H1 (cell line): Measurements from ENCODE around the gene GALNT15. TPM values are rescaled to one million over a fixed set of nuclear protein-coding genes. Genes with fewer than 3 reads are reported as not detected.

ENCODE experiments used
- CTCF ChIA-PET: fragments of 300-600 bp; sonication (Branson Sonifier 250); formaldehyde crosslinking; loops from one replicate; lab custom pipeline; 2021; ENCODE audit not compliant: partially characterized antibody; lab: Charles Lee
- POLR2A ChIA-PET: fragments of 300-600 bp; sonication (Branson Sonifier 250); formaldehyde crosslinking; loops from one replicate; lab custom pipeline; 2021; ENCODE audit warnings: inconsistent platforms; ENCODE audit not compliant: partially characterized antibody; lab: Charles Lee
- DNase-seq, 2 experiments: peaks; one replicate each; pipeline versions ENCODE4 v3.0.0 to v3.0.0-alpha.2; 2010 to 2022; ENCODE audit warnings: low spot score in 2 of 2, low read depth in 1 of 2, mixed read lengths in 1 of 2
- FAIRE-seq: peaks from 2 replicates; lab custom pipeline; 2011; peaks lifted over from hg19 to GRCh38; lab: Jason Lieb, UNC
- H2AFZ ChIP-seq: 2 replicates; pipeline ENCODE4 v1.8.1; 2012; ENCODE audit warnings: low read length, inconsistent platforms
- H2AK5ac ChIP-seq: 2 replicates; pipeline ENCODE4 v1.6.1; 2013; ENCODE audit warnings: low read depth, low read length
- H2BK120ac ChIP-seq: replicated peaks from 2 replicates; pipeline ENCODE3; 2013; ENCODE audit warnings: low read depth, low read length, inconsistent platforms
- H2BK12ac ChIP-seq: 2 replicates; pipeline ENCODE4 v1.6.1; 2013; ENCODE audit warnings: low read depth, low read length
- H2BK15ac ChIP-seq: 2 replicates; pipeline ENCODE4 v1.6.1; 2013; ENCODE audit warnings: low read length
- H2BK20ac ChIP-seq: 2 replicates; pipeline ENCODE4 v1.6.1; 2013; ENCODE audit warnings: low read length
- H2BK5ac ChIP-seq: 2 replicates; pipeline ENCODE4 v1.6.1; 2013; ENCODE audit warnings: low read depth, low read length
- H3K14ac ChIP-seq: 2 replicates; pipeline ENCODE4 v1.6.1; 2013; ENCODE audit warnings: inconsistent platforms; ENCODE audit not compliant: insufficient read length
- H3K18ac ChIP-seq: 2 replicates; pipeline ENCODE4 v1.6.1; 2013; ENCODE audit warnings: low read length; ENCODE audit errors: extremely low read depth
- H3K23ac ChIP-seq: 2 replicates; pipeline ENCODE4 v1.6.1; 2013; ENCODE audit warnings: inconsistent platforms; ENCODE audit not compliant: insufficient read length
- H3K23me2 ChIP-seq: 2 replicates; pipeline ENCODE4 v1.6.1; 2013; ENCODE audit warnings: low read depth, low read length
- H3K27ac ChIP-seq: 2 replicates; pipeline ENCODE4 v1.6.1; 2011; ENCODE audit warnings: low read depth, low read length, inconsistent platforms
- H3K27me3 ChIP-seq, 4 experiments: replicated peaks in 1 of 4; 1 replicate in 1 of 4; 2 replicates in 3 of 4; pipeline versions ENCODE4 v1.6.1 to v1.8.1; 2011 to 2013; ENCODE audit warnings: low read length in 3 of 4, mild to moderate bottlenecking in 3 of 4, inconsistent platforms in 2 of 4, mixed read lengths in 2 of 4, moderate library complexity in 1 of 4; ENCODE audit not compliant: control insufficient read depth in 3 of 4, insufficient read depth in 3 of 4; ENCODE audit errors: extremely low read depth in 1 of 4
- H3K36me3 ChIP-seq, 4 experiments: 2 replicates each; pipeline versions ENCODE4 v1.6.1 to v1.8.1; 2011 to 2013; ENCODE audit warnings: mild to moderate bottlenecking in 4 of 4, low read length in 3 of 4, moderate library complexity in 2 of 4, control low read depth in 1 of 4, inconsistent platforms in 1 of 4; ENCODE audit not compliant: insufficient read depth in 4 of 4, control insufficient read depth in 2 of 4
- H3K4ac ChIP-seq: replicated peaks from 2 replicates; pipeline ENCODE3; 2013; ENCODE audit warnings: low read length, low read depth, mixed read lengths, inconsistent platforms; ENCODE audit not compliant: insufficient read length
- H3K4me1 ChIP-seq, 4 experiments: replicated peaks in 1 of 4; 1 replicate in 1 of 4; 2 replicates in 3 of 4; pipeline versions ENCODE4 v1.6.1 to v1.8.1; 2011 to 2013; ENCODE audit warnings: low read length in 3 of 4, inconsistent platforms in 2 of 4, mixed read lengths in 1 of 4; ENCODE audit not compliant: insufficient read depth in 4 of 4, control insufficient read depth in 3 of 4
- H3K4me2 ChIP-seq, 2 experiments: 2 replicates each; pipeline versions ENCODE4 v1.6.1 to v1.8.1; 2011 to 2013; ENCODE audit warnings: low read depth in 2 of 2, low read length in 2 of 2, control low read depth in 1 of 2, inconsistent platforms in 1 of 2, mild to moderate bottlenecking in 1 of 2; ENCODE audit not compliant: insufficient read depth in 1 of 2
- H3K4me3 ChIP-seq, 4 experiments: fragments of 200-600, 300-600 bp in 1 of 4; sonication (generic), shearing (Covaris generic), sonication (Bioruptor Twin) in 1 of 4; 2 replicates each; pipeline versions ENCODE4 v1.5.1 to v1.8.1; 2011 to 2016; ENCODE audit warnings: low read length in 4 of 4, low read depth in 3 of 4, control low read depth in 2 of 4, inconsistent platforms in 2 of 4, mild to moderate bottlenecking in 2 of 4, mixed read lengths in 1 of 4, moderate library complexity in 1 of 4; ENCODE audit not compliant: insufficient read depth in 2 of 4; ENCODE audit errors: extremely low read depth in 1 of 4
- H3K56ac ChIP-seq: replicated peaks from 2 replicates; pipeline ENCODE3; 2013; ENCODE audit warnings: low read depth, mild to moderate bottlenecking, mixed read lengths, low read length, inconsistent platforms; ENCODE audit not compliant: insufficient read length
- H3K79me1 ChIP-seq: 2 replicates; pipeline ENCODE4 v1.6.1; 2013; ENCODE audit warnings: low read depth, low read length, control low read depth
- H3K79me2 ChIP-seq, 2 experiments: 2 replicates each; pipeline versions ENCODE4 v1.6.1 to v1.8.1; 2012 to 2013; ENCODE audit warnings: low read length in 2 of 2, mild to moderate bottlenecking in 2 of 2, inconsistent platforms in 1 of 2; ENCODE audit not compliant: insufficient read depth in 2 of 2, control insufficient read depth in 1 of 2
- H3K9ac ChIP-seq, 4 experiments: replicated peaks in 1 of 4; 1 replicate in 1 of 4; 2 replicates in 3 of 4; pipeline versions ENCODE4 v1.6.1 to v1.8.1; 2011 to 2013; ENCODE audit warnings: low read depth in 3 of 4, low read length in 3 of 4, control low read depth in 2 of 4, mild to moderate bottlenecking in 2 of 4, moderate library complexity in 2 of 4, inconsistent platforms in 1 of 4; ENCODE audit errors: extremely low read depth in 1 of 4
- H3K9me3 ChIP-seq, 2 experiments: 2 replicates each; pipeline versions ENCODE4 v1.6.1 to v1.8.1; 2012 to 2013; ENCODE audit warnings: mild to moderate bottlenecking in 2 of 2, moderate library complexity in 2 of 2, control low read depth in 1 of 2, inconsistent platforms in 1 of 2, low read depth in 1 of 2, low read length in 1 of 2, mixed read lengths in 1 of 2; ENCODE audit not compliant: insufficient read depth in 2 of 2
- H4K20me1 ChIP-seq, 2 experiments: replicated peaks in 1 of 2; 2 replicates each; pipeline versions ENCODE3 to v1.8.1; 2011 to 2013; ENCODE audit warnings: inconsistent platforms in 2 of 2, low read length in 2 of 2, mild to moderate bottlenecking in 1 of 2; ENCODE audit not compliant: insufficient read depth in 2 of 2, control insufficient read depth in 1 of 2
- H4K5ac ChIP-seq: 2 replicates; pipeline ENCODE4 v1.6.1; 2013; ENCODE audit warnings: low read length, low read depth, mixed read lengths, inconsistent platforms; ENCODE audit not compliant: insufficient read length
- H4K8ac ChIP-seq: 2 replicates; pipeline ENCODE4 v1.8.0; 2013; ENCODE audit warnings: mild to moderate bottlenecking, moderate library complexity, low read length, inconsistent platforms; ENCODE audit not compliant: insufficient read depth; ENCODE audit errors: extremely low read depth
- H4K91ac ChIP-seq: replicated peaks from 2 replicates; pipeline ENCODE3; 2013; ENCODE audit warnings: low read length, mixed read lengths, inconsistent platforms; ENCODE audit not compliant: insufficient read length
- ASH2L ChIP-seq: fragments of 200-600, 300-600 bp; sonication (generic); IDR thresholded peaks from one replicate; pipeline ENCODE4 v1.7.1; 2017; ENCODE audit warnings: low read length
- ATF3 ChIP-seq: IDR thresholded peaks from 2 replicates; pipeline ENCODE4 v1.6.1; 2011; ENCODE audit warnings: low read depth, mild to moderate bottlenecking, low read length; ENCODE audit not compliant: insufficient read depth
- BACH1 ChIP-seq: IDR thresholded peaks from 2 replicates; pipeline ENCODE4 v1.6.1; 2012; ENCODE audit warnings: low read length, improper control_type of control experiment
- BCL11A ChIP-seq, 2 experiments: IDR thresholded peaks; one replicate each; pipeline ENCODE4 v1.6.1; 2011; ENCODE audit warnings: low read depth in 2 of 2, low read length in 2 of 2, mild to moderate bottlenecking in 2 of 2
- BRCA1 ChIP-seq: IDR thresholded peaks from 2 replicates; pipeline ENCODE4 v1.6.1; 2012; ENCODE audit warnings: low read depth, low read length, improper control_type of control experiment
- CREB1 ChIP-seq: IDR thresholded peaks from 2 replicates; pipeline ENCODE4 v1.6.1; 2012; ENCODE audit warnings: inconsistent platforms
- EZH2 ChIP-seq: fragments of 200-600 bp; sonication (generic); IDR thresholded peaks from 2 replicates; pipeline ENCODE4 v1.7.1; 2012; ENCODE audit warnings: low read depth, mild to moderate bottlenecking, moderate library complexity, low read length, inconsistent platforms; ENCODE audit not compliant: severe bottlenecking
- GABPA ChIP-seq: IDR thresholded peaks from 2 replicates; pipeline ENCODE4 v1.6.1; 2011; ENCODE audit warnings: mild to moderate bottlenecking, low read length, moderate library complexity, borderline replicate concordance; ENCODE audit not compliant: insufficient read depth
- JUN ChIP-seq: IDR thresholded peaks from 2 replicates; pipeline ENCODE4 v1.6.1; 2011; ENCODE audit warnings: low read depth, mild to moderate bottlenecking, improper control_type of control experiment, low read length
- RBBP5 ChIP-seq: IDR thresholded peaks from 2 replicates; pipeline ENCODE4 v1.7.1; 2012; ENCODE audit warnings: low read depth, mild to moderate bottlenecking, inconsistent platforms, low read length, moderate library complexity, borderline replicate concordance
- TAF1 ChIP-seq: IDR thresholded peaks from 2 replicates; pipeline ENCODE4 v1.6.1; 2011; ENCODE audit warnings: mild to moderate bottlenecking, low read depth, low read length
- WGBS, 2 experiments: shearing (Covaris generic) in 1 of 2; methylation state at CpG; one replicate each; pipeline versions ENCODE4 v1.1.6 to v1.1.7; 2013 to 2015; ENCODE audit warnings: low lambda C conversion rate in 2 of 2, mixed read lengths in 2 of 2, inconsistent platforms in 1 of 2, low coverage in 1 of 2, missing lambda C conversion rate in 1 of 2; ENCODE audit not compliant: insufficient replicate concordance in 2 of 2, insufficient coverage in 1 of 2, insufficient read length in 1 of 2; ENCODE audit errors: extremely low coverage in 1 of 2, missing lambda C conversion rate in 1 of 2; 5-methylcytosine and 5-hydroxymethylcytosine counted together
- polyA plus RNA-seq, 7 experiments: library from polyadenylated mRNA; depleted of rRNA in 3 of 7; stranded (reverse) in 5 of 7; unstranded in 2 of 7; fragments of >200 nt in 5 of 7; fragments of 200-250 nt in 2 of 7; gene quantifications; 1 replicate in 5 of 7; 2 replicates in 1 of 7; 4 replicates in 1 of 7; pipeline versions ENCODE4 v1.2.1 to v1.2.3, GENCODE V29; 2011 to 2013; ENCODE audit warnings: missing spikeins in 2 of 7, mixed read lengths in 2 of 7
- total RNA-seq: library from RNA; stranded (reverse); fragmentation: NEBNext Ultra II Directional; extraction: Animal tissue kit (Norgen Biotek cat#: 25700); gene quantifications from 2 replicates; pipeline ENCODE4 v1.2.1, GENCODE V29; 2021

GALNT15 gene
- total and polyA plus RNA-seq, 2 of the 8 experiments (the other 6 are each of a cell fraction or from before 2014, with no cell fraction given): 0.02 TPM; not detected in 1

DNA sequence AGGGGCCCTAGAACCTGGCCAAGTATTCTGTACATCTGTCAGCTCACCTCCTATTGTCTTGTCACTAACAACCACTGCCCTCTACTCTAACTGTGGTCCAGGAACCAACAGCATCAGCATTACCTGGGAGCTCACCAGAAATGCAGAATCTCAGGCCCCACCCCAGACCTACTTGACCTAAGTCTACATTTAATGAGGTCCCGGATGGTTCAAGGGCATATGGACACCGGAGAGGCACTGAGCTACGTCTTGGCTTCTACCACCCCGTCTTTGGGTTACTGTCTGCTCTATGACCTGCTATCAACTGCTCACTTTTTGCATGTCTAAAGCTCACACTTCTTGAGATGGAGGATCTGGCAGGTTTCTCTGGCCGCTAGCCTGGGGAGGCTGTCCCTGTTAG lies 8.1 kb downstream of the GALNT15 start:
- 76% methylated on average over 5 of the region's 5 CpGs; no CpG with 5 or more reads in 1 of the 2 experiments for WGBS, 2 experiments
- no peak overlapping the region for H3K27ac ChIP-seq
- no peak overlapping the region for H2BK5ac ChIP-seq
- H3K14ac ChIP-seq: no peak overlapping the region
- no peak overlapping the region for H2AK5ac ChIP-seq
- H3K9me3 ChIP-seq: no peaks in the 10 kb centered on the region
- peaks cover 0 to 3% (median 0%) of the 10 kb centered on the region in 4 experiments; a peak in 1 of 7 replicates for H3K4me1 ChIP-seq
- no peak overlapping the region for H4K91ac ChIP-seq
- H2BK120ac ChIP-seq: no peak overlapping the region
- TF ChIP-seq BCL11A (IDR thresholded peaks at IDR 0.05; ENCODE audit: low read depth in 2 of 2, low read length in 2 of 2) (no peak), BRCA1 (no peak), TAF1 (no peak), BACH1 (no peak), EZH2 (no peak), ASH2L (no peak), CREB1 (no peak), RBBP5 (no peak), JUN (no peak), ATF3 (no peak), GABPA (no peak)
- TF ChIP-seq, all 59 proteins: peak for 0
- Histone ChIP-seq H3K4me3 (no peak overlapping the region), H3K9ac (no peak overlapping the region), H3K27me3 (no peaks in the 10 kb centered on the region), H3K79me1 (no peaks in the 10 kb centered on the region), H4K5ac (no peak overlapping the region), H3K23me2 (peaks cover 2% of the 10 kb centered on the region; the same call in 1 of the 2 replicates), H2BK12ac (no peak overlapping the region), H3K79me2 (no peaks in the 10 kb centered on the region), H4K20me1 (no peaks in the 10 kb centered on the region), H3K23ac (no peak overlapping the region), H4K8ac (no peak overlapping the region), H3K4me2 (no peak overlapping the region), H2BK20ac (no peak overlapping the region), H3K56ac (no peak overlapping the region), H2AFZ (no peak overlapping the region), H3K36me3 (no peaks in the 10 kb centered on the region), H3K18ac (no peak overlapping the region), H2BK15ac (no peak overlapping the region), H3K4ac (no peak overlapping the region)
- ChIA-PET POLR2A (interaction anchor here (0.5 kb wide), 1 partner anchor 858 kb away, joined by 4 read pairs; no protein-coding TSS in a partner anchor), CTCF (interaction anchor here (0.9 to 4.2 kb wide), 10 partner anchors 9 to 132 kb away, joined by 3 to 18 read pairs (median 5); no protein-coding TSS in a partner anchor)
- no peak for FAIRE-seq
- no peak for DNase-seq
